GM21390 (cell line): Measurements from ENCODE around the gene ATP5F1A.
"Not testable (repeated sequence)": the region's sequence is repeated elsewhere in the genome, so short reads cannot be mapped to it uniquely, and the experiment has no call there.

Experiments
- ATAC-seq: cut with Tn5 transposase; IDR thresholded peaks from one replicate; pipeline ENCODE4 v1.9.1; 2021; ENCODE audit not compliant: unreplicated experiment

ATP5F1A gene

GRCh38 chr18:46048641-46049040 is 49.5 kb downstream of the ATP5F1A start:
- no peak for ATAC-seq

GRCh38 chr18:46047369-46047768 is 50.7 kb downstream of the ATP5F1A start:
- not testable (repeated sequence) for ATAC-seq

- no peak for ATAC-seq
Measured at GRCh38 chr18:46046688-46047087, 51.4 kb downstream of the ATP5F1A start.

GRCh38 chr18:46046126-46046525 is 52.0 kb downstream of the ATP5F1A start:
- ATAC-seq, result no peak

GRCh38 chr18:46042571-46043123 is 55.4 kb downstream of the ATP5F1A start:
- no peak for ATAC-seq

GRCh38 chr18:46040747-46041104 is 57.4 kb downstream of the ATP5F1A start:
- no peak for ATAC-seq

- no peak for ATAC-seq
Measured at GRCh38 chr18:46040033-46040746, 57.9 kb downstream of the ATP5F1A start.

GRCh38 chr18:46037512-46038305 is 60.4 kb downstream of the ATP5F1A start:
- no peak for ATAC-seq

GRCh38 chr18:46035696-46036680 is 62.1 kb downstream of the ATP5F1A start:
- ATAC-seq, result no peak

- no peak for ATAC-seq
Measured at GRCh38 chr18:46034230-46034629, 63.9 kb downstream of the ATP5F1A start.

GRCh38 chr18:46031741-46032140 is 66.4 kb downstream of the ATP5F1A start:
- no peak for ATAC-seq
